GM13976 (cell line): ENCODE measurements around the gene ABCC1.

Experiments
- DNase-seq: peaks from one replicate; pipeline ENCODE4 v3.0.0; 2012; ENCODE audit warnings: low spot score
- in situ Hi-C: fragments of 300-500 bp; cut with MboI; formaldehyde crosslinking; loops from one replicate; pipeline ENCODE4 v1.12.0; 2022; ENCODE audit warnings: low sequenced_read_pairs, mixed read lengths, inconsistent platforms; ENCODE audit not compliant: unreplicated experiment
- TF ChIP-seq, protein P1 (sequence below): IDR thresholded peaks from 2 replicates; pipeline ENCODE4 v1.5.1; 2012; ENCODE audit warnings: borderline replicate concordance, mild to moderate bottlenecking; ENCODE audit not compliant: insufficient read depth; ENCODE audit errors: extremely low read depth, missing control alignments, control extremely low read depth

ABCC1 gene

DNA sequence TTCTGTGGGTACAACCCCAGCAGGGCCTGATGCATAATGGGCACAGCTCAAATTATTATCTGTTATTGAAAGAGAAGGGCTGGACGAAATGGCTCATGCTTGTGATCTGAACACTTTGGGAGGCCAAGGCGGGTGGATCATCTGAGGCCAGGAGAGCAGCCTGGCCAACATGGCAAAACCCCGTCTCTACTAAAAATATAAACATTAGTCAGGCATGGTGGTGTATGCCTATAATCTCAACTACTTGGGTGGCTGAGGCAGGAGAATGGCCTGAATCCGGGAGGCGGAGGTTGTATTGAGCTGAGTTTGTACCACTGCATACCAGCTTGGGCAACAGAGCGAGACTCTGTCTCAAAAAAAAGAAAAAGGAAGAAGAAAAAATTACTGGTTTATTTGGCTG is 100.7 kb downstream of the ABCC1 start:
- no peak for DNase-seq
- TF ChIP-seq, protein P1, sequence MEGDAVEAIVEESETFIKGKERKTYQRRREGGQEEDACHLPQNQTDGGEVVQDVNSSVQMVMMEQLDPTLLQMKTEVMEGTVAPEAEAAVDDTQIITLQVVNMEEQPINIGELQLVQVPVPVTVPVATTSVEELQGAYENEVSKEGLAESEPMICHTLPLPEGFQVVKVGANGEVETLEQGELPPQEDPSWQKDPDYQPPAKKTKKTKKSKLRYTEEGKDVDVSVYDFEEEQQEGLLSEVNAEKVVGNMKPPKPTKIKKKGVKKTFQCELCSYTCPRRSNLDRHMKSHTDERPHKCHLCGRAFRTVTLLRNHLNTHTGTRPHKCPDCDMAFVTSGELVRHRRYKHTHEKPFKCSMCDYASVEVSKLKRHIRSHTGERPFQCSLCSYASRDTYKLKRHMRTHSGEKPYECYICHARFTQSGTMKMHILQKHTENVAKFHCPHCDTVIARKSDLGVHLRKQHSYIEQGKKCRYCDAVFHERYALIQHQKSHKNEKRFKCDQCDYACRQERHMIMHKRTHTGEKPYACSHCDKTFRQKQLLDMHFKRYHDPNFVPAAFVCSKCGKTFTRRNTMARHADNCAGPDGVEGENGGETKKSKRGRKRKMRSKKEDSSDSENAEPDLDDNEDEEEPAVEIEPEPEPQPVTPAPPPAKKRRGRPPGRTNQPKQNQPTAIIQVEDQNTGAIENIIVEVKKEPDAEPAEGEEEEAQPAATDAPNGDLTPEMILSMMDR, result no peak
- in situ Hi-C loops, result no loop called here

DNA sequence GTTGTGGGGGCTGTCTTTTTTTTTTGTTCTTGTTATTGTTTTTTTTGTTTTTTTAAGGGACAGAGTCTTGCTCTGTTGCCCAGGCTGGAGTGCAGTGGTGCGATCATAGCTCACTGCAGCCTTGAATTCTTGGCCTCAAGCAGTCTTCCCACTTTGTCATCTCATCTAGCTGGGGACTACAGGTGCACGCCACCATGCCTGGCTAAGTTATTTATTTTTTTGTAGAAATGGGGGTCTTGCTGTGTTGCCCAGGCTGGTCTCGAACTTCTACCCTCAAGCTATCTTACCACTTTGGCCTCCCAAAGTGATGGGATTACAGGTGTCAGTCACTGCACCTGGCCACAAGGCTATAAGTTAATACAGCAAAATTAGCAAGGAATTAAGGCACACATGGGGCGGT is 101.7 kb downstream of the ABCC1 start:
- no peak for DNase-seq
- in situ Hi-C loops, result no loop called here
- TF ChIP-seq, protein P1, result no peak

DNA sequence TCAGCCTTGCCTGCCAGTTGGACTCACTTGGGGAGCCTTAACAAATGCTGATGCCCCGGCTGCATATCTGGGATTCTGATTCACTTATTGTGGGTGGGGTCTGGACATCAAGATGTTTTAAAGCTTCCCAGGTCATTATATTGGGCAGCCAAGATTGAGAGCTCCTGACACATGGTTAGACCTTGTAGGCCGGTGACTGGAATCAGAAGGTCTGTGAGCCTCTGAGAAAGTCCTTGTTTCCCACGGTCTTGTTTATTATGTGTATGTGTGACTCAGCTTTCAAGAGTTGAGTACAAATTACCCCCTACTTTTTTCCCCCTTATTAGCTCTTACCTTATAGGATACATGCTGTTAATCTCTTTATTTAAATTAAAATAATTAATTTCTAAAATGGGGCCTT is 103.5 kb downstream of the ABCC1 start:
- TF ChIP-seq, protein P1, result no peak
- in situ Hi-C loops, result no loop called here
- DNase-seq, result no peak

DNA sequence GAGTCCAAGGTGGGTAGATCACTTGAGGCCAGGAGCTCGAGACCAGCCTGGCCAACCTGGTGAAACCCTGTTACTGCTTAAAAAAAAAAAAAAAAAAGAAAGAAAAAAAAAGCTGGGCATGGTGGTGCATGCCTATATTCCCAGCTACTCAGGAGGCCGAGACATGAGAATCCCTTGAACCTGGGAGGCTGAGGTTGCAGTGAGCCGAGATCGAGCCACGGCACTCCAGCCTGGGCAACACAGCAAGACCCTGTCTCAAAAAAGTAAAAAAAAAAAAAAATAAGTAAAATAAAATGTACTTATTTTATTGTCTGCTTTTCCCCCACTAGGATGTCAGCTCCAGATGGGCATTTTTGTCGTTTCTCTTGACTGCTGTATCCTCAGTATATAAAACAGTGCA is 107.7 kb downstream of the ABCC1 start:
- DNase-seq, result no peak
- TF ChIP-seq, protein P1, result no peak
- in situ Hi-C loops, result no loop called here

DNA sequence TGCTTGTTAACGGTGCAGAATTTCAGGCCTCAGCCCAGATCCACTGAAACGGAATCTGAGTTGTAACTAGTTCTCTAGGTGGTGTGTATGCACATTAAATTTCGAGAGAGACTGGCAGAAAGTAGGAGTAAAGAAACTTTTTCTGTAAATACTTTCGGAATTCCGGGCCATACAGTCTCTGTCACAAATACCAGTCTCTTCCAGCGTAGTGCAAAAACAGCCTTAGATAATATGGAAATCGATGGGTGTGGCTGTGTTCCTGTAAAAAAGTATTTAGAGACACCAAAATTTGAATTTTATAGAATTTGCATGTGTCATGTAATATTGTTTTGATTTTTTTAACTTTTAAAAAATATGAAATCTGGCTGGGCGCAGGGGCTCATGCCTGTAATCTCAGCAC is 109.7 kb downstream of the ABCC1 start:
- no peak for DNase-seq
- in situ Hi-C loops, result no loop called here
- TF ChIP-seq, protein P1, result no peak

DNA sequence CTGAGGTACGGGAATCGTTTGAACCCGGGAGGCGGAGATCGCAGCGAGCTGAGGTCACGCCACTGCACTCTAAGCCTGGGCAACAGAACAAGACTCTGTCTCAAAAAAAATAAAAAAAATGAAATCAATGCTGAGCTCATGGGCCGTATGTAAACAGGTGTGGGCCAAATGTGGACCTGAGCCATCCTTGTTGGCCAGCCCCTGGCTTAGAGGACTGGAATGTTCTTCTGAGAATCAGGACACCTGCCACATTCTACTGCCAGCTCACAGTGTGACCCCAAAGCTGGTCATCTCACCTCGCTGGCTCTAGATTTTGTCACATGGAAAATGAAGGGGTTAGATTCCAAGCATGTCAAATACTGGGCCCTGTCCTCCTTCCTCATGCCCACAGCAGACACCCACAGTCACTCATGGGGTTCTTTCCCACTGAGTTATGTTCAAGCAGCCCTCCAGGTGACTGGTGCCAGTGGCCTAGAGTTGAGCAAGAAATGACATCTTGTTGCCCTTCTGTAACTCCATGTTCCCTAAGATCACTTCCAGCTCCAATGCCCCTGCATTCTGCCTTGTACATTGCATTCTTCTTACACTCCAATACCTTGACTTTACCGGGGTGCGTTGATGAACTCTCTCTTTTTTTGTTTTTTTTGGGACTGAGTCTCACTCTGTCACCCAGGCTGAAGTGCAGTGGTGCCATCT is 110.6 kb downstream of the ABCC1 start:
- in situ Hi-C loops, result no loop called here
- DNase-seq, result no peak
- TF ChIP-seq, protein P1, result no peak
